Ectodermal cell (in vitro differentiated cells): ENCODE measurements around the gene DCLK1.
"Not testable (repeated sequence)": the region's sequence is repeated elsewhere in the genome, so short reads cannot be mapped to it uniquely, and the experiment has no call there.

ENCODE experiments used
- H3K27ac ChIP-seq: 2 replicates; pipeline ENCODE4 v1.7.0; 2013; ENCODE audit warnings: mild to moderate bottlenecking, low read depth, low read length; ENCODE audit not compliant: insufficient read depth, poor library complexity, severe bottlenecking
- H3K27me3 ChIP-seq: 2 replicates; pipeline ENCODE4 v1.7.0; 2013; ENCODE audit warnings: mild to moderate bottlenecking, low read length; ENCODE audit not compliant: insufficient read depth, control insufficient read depth, poor library complexity, severe bottlenecking
- H3K36me3 ChIP-seq: one replicate; pipeline ENCODE4 v1.7.0; 2013; ENCODE audit warnings: low read length; ENCODE audit not compliant: control insufficient read depth, insufficient read depth
- H3K4me1 ChIP-seq: one replicate; pipeline ENCODE4 v1.7.0; 2013; ENCODE audit warnings: low read length; ENCODE audit not compliant: control insufficient read depth, insufficient read depth
- H3K4me3 ChIP-seq: 2 replicates; pipeline ENCODE4 v1.7.0; 2013; ENCODE audit warnings: low read depth, low read length, control low read depth; ENCODE audit not compliant: insufficient read depth
- H3K9me3 ChIP-seq: 2 replicates; pipeline ENCODE4 v1.7.0; 2013; ENCODE audit warnings: mild to moderate bottlenecking, low read length, moderate library complexity; ENCODE audit not compliant: control insufficient read depth
- WGBS, 2 experiments: methylation state at CpG; one replicate each; pipeline ENCODE4 v1.1.7; 2013; ENCODE audit warnings: missing lambda C conversion rate in 2 of 2; 5-methylcytosine and 5-hydroxymethylcytosine counted together

The DCLK1 gene

GRCh38 chr13:36108954-36109353 lies 22.2 kb downstream of the DCLK1 start:
- Histone ChIP-seq H3K4me3 (no peak overlapping the region), H3K36me3 (no peaks in the 10 kb centered on the region), H3K4me1 (no peaks in the 10 kb centered on the region), H3K27me3 (no peaks in the 10 kb centered on the region), H3K9me3 (no peaks in the 10 kb centered on the region), H3K27ac (no peak overlapping the region)
- WGBS, 2 experiments = 73 to 84% methylated on average over 2 of the region's 2 CpGs

- WGBS, 2 experiments = 84 to 88% methylated on average over 7 of the region's 7 CpGs
- Histone ChIP-seq H3K27me3 (no peaks in the 10 kb centered on the region), H3K4me1 (no peaks in the 10 kb centered on the region)
Measured at GRCh38 chr13:36108342-36108741, 22.8 kb downstream of the DCLK1 start.

GRCh38 chr13:36107521-36107920 lies 23.7 kb downstream of the DCLK1 start:
- H3K4me3 ChIP-seq = no peak overlapping the region
- no peaks in the 10 kb centered on the region for H3K36me3 ChIP-seq
- no peaks in the 10 kb centered on the region for H3K27me3 ChIP-seq
- no peak overlapping the region for H3K27ac ChIP-seq
- WGBS, 2 experiments = 89 to 91% methylated on average over 1 of the region's 1 CpG
- H3K4me1 ChIP-seq = no peaks in the 10 kb centered on the region
- no peaks in the 10 kb centered on the region for H3K9me3 ChIP-seq

More at GRCh38 chr13:36108342-36108741, 22.8 kb downstream of the DCLK1 start:
- H3K4me3 ChIP-seq = no peak overlapping the region
- no peak overlapping the region for H3K27ac ChIP-seq
- H3K36me3 ChIP-seq = no peaks in the 10 kb centered on the region
- H3K9me3 ChIP-seq = no peaks in the 10 kb centered on the region

- Histone ChIP-seq H3K36me3 (no peaks in the 10 kb centered on the region), H3K4me1 (no peaks in the 10 kb centered on the region), H3K4me3 (no peak overlapping the region), H3K27me3 (no peaks in the 10 kb centered on the region), H3K27ac (no peak overlapping the region), H3K9me3 (no peaks in the 10 kb centered on the region)
- 76 to 87% methylated on average over 3 of the region's 3 CpGs for WGBS, 2 experiments
Measured at GRCh38 chr13:36105726-36106125, 25.5 kb downstream of the DCLK1 start.

- Histone ChIP-seq H3K27me3 (no peaks in the 10 kb centered on the region), H3K9me3 (no peaks in the 10 kb centered on the region), H3K27ac (no peak overlapping the region), H3K4me1 (no peaks in the 10 kb centered on the region), H3K4me3 (no peak overlapping the region), H3K36me3 (no peaks in the 10 kb centered on the region)
- WGBS, 2 experiments = 88 to 93% methylated on average over 4 of the region's 4 CpGs
Measured at GRCh38 chr13:36102721-36103120, 28.5 kb downstream of the DCLK1 start.

GRCh38 chr13:36101907-36102306 lies 29.3 kb downstream of the DCLK1 start:
- not testable (repeated sequence) for H3K36me3 ChIP-seq, H3K4me3 ChIP-seq, H3K27me3 ChIP-seq, H3K27ac ChIP-seq, H3K9me3 ChIP-seq, H3K4me1 ChIP-seq
- 90 to 92% methylated on average over 5 of the region's 5 CpGs for WGBS, 2 experiments

- WGBS, 2 experiments = 93 to 95% methylated on average over 9 of the region's 9 CpGs
- Histone ChIP-seq H3K4me1 (no peaks in the 10 kb centered on the region), H3K27me3 (no peaks in the 10 kb centered on the region), H3K36me3 (no peaks in the 10 kb centered on the region), H3K9me3 (no peaks in the 10 kb centered on the region), H3K4me3 (no peak overlapping the region), H3K27ac (no peak overlapping the region)
Measured at GRCh38 chr13:36101157-36101556, 30.0 kb downstream of the DCLK1 start.

- Histone ChIP-seq H3K4me1 (no peaks in the 10 kb centered on the region), H3K27me3 (no peaks in the 10 kb centered on the region), H3K36me3 (no peaks in the 10 kb centered on the region), H3K9me3 (no peaks in the 10 kb centered on the region), H3K27ac (no peak overlapping the region), H3K4me3 (no peak overlapping the region)
- WGBS, 2 experiments = 79 to 86% methylated on average over 4 of the region's 4 CpGs
Measured at GRCh38 chr13:36098080-36098479, 33.1 kb downstream of the DCLK1 start.

GRCh38 chr13:36096461-36097416 lies 34.4 kb downstream of the DCLK1 start:
- no peak overlapping the region for H3K27ac ChIP-seq
- no peaks in the 10 kb centered on the region for H3K27me3 ChIP-seq
- no peak overlapping the region for H3K4me3 ChIP-seq
- 87 to 91% methylated on average over 4 of the region's 5 CpGs for WGBS, 2 experiments
- no peaks in the 10 kb centered on the region for H3K36me3 ChIP-seq
- H3K4me1 ChIP-seq = no peaks in the 10 kb centered on the region
- H3K9me3 ChIP-seq = no peaks in the 10 kb centered on the region

GRCh38 chr13:36094478-36094877 lies 36.7 kb downstream of the DCLK1 start:
- H3K27me3 ChIP-seq = no peaks in the 10 kb centered on the region
- no peaks in the 10 kb centered on the region for H3K4me1 ChIP-seq
- WGBS, 2 experiments = 66 to 83% methylated on average over 4 of the region's 4 CpGs

More at GRCh38 chr13:36094478-36094877, 36.7 kb downstream of the DCLK1 start:
- Histone ChIP-seq H3K27ac (no peak overlapping the region), H3K9me3 (no peaks in the 10 kb centered on the region), H3K4me3 (no peak overlapping the region), H3K36me3 (no peaks in the 10 kb centered on the region)
